Measurements from ENCODE around the gene TRAPPC2. TPM values are rescaled to one million over a fixed set of nuclear protein-coding genes. Genes with fewer than 3 reads are reported as not detected.

The TRAPPC2 gene
- total and polyA plus RNA-seq, 9 of the 15 experiments (the other 6 are each of a cell fraction or from before 2014, with no cell fraction given), result 10.3 to 30.6 (median 18.6) TPM

- TF ChIP-seq, protein P1, sequence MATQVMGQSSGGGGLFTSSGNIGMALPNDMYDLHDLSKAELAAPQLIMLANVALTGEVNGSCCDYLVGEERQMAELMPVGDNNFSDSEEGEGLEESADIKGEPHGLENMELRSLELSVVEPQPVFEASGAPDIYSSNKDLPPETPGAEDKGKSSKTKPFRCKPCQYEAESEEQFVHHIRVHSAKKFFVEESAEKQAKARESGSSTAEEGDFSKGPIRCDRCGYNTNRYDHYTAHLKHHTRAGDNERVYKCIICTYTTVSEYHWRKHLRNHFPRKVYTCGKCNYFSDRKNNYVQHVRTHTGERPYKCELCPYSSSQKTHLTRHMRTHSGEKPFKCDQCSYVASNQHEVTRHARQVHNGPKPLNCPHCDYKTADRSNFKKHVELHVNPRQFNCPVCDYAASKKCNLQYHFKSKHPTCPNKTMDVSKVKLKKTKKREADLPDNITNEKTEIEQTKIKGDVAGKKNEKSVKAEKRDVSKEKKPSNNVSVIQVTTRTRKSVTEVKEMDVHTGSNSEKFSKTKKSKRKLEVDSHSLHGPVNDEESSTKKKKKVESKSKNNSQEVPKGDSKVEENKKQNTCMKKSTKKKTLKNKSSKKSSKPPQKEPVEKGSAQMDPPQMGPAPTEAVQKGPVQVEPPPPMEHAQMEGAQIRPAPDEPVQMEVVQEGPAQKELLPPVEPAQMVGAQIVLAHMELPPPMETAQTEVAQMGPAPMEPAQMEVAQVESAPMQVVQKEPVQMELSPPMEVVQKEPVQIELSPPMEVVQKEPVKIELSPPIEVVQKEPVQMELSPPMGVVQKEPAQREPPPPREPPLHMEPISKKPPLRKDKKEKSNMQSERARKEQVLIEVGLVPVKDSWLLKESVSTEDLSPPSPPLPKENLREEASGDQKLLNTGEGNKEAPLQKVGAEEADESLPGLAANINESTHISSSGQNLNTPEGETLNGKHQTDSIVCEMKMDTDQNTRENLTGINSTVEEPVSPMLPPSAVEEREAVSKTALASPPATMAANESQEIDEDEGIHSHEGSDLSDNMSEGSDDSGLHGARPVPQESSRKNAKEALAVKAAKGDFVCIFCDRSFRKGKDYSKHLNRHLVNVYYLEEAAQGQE (IDR thresholded peaks at IDR 0.05; ENCODE audit: borderline replicate concordance), result peak; percentile 24; the same call in 1 of the 2 replicates
- TF ChIP-seq, protein P1 (CRISPR knock-in tag; IDR thresholded peaks at IDR 0.05; ENCODE audit: low read depth), result no peak
- TF ChIP-seq TEAD4 (IDR thresholded peaks at IDR 0.05; ENCODE audit: low read length) (peak; percentile 47; the same call in 1 of the 2 replicates), TEAD4 (CRISPR knock-in tag; IDR thresholded peaks at IDR 0.05; ENCODE audit: borderline replicate concordance) (no peak), ZBTB49 (CRISPR knock-in tag; IDR thresholded peaks at IDR 0.05; ENCODE audit: borderline replicate concordance) (no peak), RBBP5 (IDR thresholded peaks at IDR 0.05; ENCODE audit: borderline replicate concordance, insufficient read depth, low read length, poor library complexity, severe bottlenecking) (no peak), ZNF668 (CRISPR knock-in tag; IDR thresholded peaks at IDR 0.05) (no peak), RHOXF2B (CRISPR knock-in tag; conservative IDR thresholded peaks at IDR 0.05) (no peak), GTF2A2 (tag; IDR thresholded peaks at IDR 0.05) (no peak), HNRNPUL1 (IDR thresholded peaks at IDR 0.05; ENCODE audit: low read length) (no peak), NR2C1 (IDR thresholded peaks at IDR 0.05) (peak; percentile 78; the same call in 1 of the 2 replicates), NR2C1 (tag; IDR thresholded peaks at IDR 0.05) (peak; percentile 92), ZNF511 (CRISPR knock-in tag; IDR thresholded peaks at IDR 0.05) (no peak), ZNF282 (CRISPR knock-in tag; IDR thresholded peaks at IDR 0.05) (no peak), ESRRA (IDR thresholded peaks at IDR 0.05; ENCODE audit: borderline replicate concordance, low read depth) (no peak; the same call in 1 of the 2 replicates)
- TF ChIP-seq, protein P2, sequence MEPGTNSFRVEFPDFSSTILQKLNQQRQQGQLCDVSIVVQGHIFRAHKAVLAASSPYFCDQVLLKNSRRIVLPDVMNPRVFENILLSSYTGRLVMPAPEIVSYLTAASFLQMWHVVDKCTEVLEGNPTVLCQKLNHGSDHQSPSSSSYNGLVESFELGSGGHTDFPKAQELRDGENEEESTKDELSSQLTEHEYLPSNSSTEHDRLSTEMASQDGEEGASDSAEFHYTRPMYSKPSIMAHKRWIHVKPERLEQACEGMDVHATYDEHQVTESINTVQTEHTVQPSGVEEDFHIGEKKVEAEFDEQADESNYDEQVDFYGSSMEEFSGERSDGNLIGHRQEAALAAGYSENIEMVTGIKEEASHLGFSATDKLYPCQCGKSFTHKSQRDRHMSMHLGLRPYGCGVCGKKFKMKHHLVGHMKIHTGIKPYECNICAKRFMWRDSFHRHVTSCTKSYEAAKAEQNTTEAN (CRISPR knock-in tag; IDR thresholded peaks at IDR 0.05), result no peak
Measured at GRCh38 chrX:13669246-13669737, 65.1 kb downstream of the TRAPPC2 start (continued).

Measured in K562 (cell line).